Spleen (tissue), 11 donors: ENCODE measurements around the gene SLC2A9. TPM values are rescaled to one million over a fixed set of nuclear protein-coding genes. Genes with fewer than 3 reads are reported as not detected.

Source experiments
- DNase-seq: peaks from one replicate; pipeline ENCODE4 v3.0.0-alpha.2; 2020
- H3K27ac ChIP-seq, 8 donors: fragments of 200-600 bp; sonication (generic) in 7 of 8; 1 replicate in 4 of 8; 2 replicates in 4 of 8; pipeline versions ENCODE4 v1.5.0 to v1.8.0; 2016 to 2021; ENCODE audit warnings: inconsistent platforms in 4 of 8, mild to moderate bottlenecking in 4 of 8, moderate library complexity in 1 of 8
- H3K27me3 ChIP-seq, 7 donors: fragments of 200-600 bp; sonication (generic) in 6 of 7; replicated peaks in 1 of 7; 1 replicate in 4 of 7; 2 replicates in 3 of 7; pipeline versions ENCODE4 v1.5.0 to v1.8.0; 2016 to 2021; ENCODE audit warnings: inconsistent platforms in 3 of 7, mild to moderate bottlenecking in 1 of 7
- H3K36me3 ChIP-seq, 6 donors: fragments of 200-600 bp; sonication (generic) in 5 of 6; 1 replicate in 4 of 6; 2 replicates in 2 of 6; pipeline versions ENCODE4 v1.5.0 to v1.8.0; 2016 to 2021; ENCODE audit warnings: inconsistent platforms in 2 of 6
- H3K4me1 ChIP-seq, 6 donors: fragments of 200-600 bp; sonication (generic) in 5 of 6; 1 replicate in 3 of 6; 2 replicates in 3 of 6; pipeline versions ENCODE4 v1.5.0 to v1.8.0; 2016 to 2021; ENCODE audit warnings: inconsistent platforms in 3 of 6
- H3K4me3 ChIP-seq, 8 donors: fragments of 200-600 bp; sonication (generic) in 7 of 8; 1 replicate in 4 of 8; 2 replicates in 4 of 8; pipeline versions ENCODE4 v1.5.0 to v1.8.0; 2016 to 2021; ENCODE audit warnings: inconsistent platforms in 4 of 8, mild to moderate bottlenecking in 4 of 8, moderate library complexity in 2 of 8
- H3K9me3 ChIP-seq, 8 donors: fragments of 200-600 bp; sonication (generic) in 7 of 8; 1 replicate in 4 of 8; 2 replicates in 4 of 8; pipeline versions ENCODE4 v1.5.0 to v1.8.0; 2016 to 2021; ENCODE audit warnings: inconsistent platforms in 4 of 8
- POLR2A ChIP-seq, 3 donors: fragments of 450-650 bp; IDR thresholded peaks; one replicate each; pipeline ENCODE4 v1.5.1; 2017; ENCODE audit warnings: antibody characterized with exemption in 3 of 3, mild to moderate bottlenecking in 1 of 3
- POLR2AphosphoS5 ChIP-seq, 3 donors: sonication (generic); formaldehyde crosslinking; IDR thresholded peaks; one replicate each; pipeline ENCODE4 v1.5.1; 2017; ENCODE audit warnings: antibody characterized with exemption in 3 of 3
- WGBS, 5 donors: extraction: QIAGEN DNeasy Blood & Tissue Kit in 3 of 5; methylation state at CpG; one replicate each; pipeline versions ENCODE4 v1.1.5 to v1.1.7; 2013 to 2018; 5-methylcytosine and 5-hydroxymethylcytosine counted together
- intact Hi-C: fragments of 100-400 bp; cut with DNase I; formaldehyde crosslinking; loops from one replicate; pipeline ENCODE4 v1.15.0; 2023; ENCODE audit warnings: low total_unique reads
- polyA plus RNA-seq, 3 donors: library from polyadenylated mRNA; stranded (reverse); fragments of 200-250 nt; gene quantifications; one replicate each; pipeline ENCODE4 v1.2.1, GENCODE V29; 2013
- total RNA-seq, 7 donors: library from RNA; depleted of rRNA in 3 of 7; stranded (reverse); fragments of >200 nt in 3 of 7; fragmentation: NEBNext Ultra II Directional in 4 of 7; extraction: Animal tissue kit (Norgen Biotek cat#: 25700) in 4 of 7; gene quantifications; one replicate each; pipeline versions ENCODE4 v1.1.0 to v1.2.1, GENCODE V29; 2016 to 2021
- TF ChIP-seq, protein P1 (sequence below), 11 experiments: fragments of 200-600 bp in 7 of 11; fragments of 450-650 bp in 4 of 11; sonication (generic) in 4 of 11; IDR thresholded peaks in 8 of 11; conservative IDR thresholded peaks in 3 of 11; 1 replicate in 7 of 11; 2 replicates in 4 of 11; pipeline versions ENCODE4 v1.4.0 to v1.8.0; 2016 to 2021; ENCODE audit warnings: antibody characterized with exemption in 11 of 11, inconsistent platforms in 4 of 11, mild to moderate bottlenecking in 1 of 11
- donor health status: healthy with polysubstance abuse.
- donor health status: DM: no; HTN: no; CAD: no; lungs with moderate emphysema.
- donor health status: DM: no; HTN: no; CAD: no.
- donor health status: Bipolar disorder and iron deficiency.
- donor health status: healthy.
- donor health status: DM: no; HTN: no; CAD: no.
- donor health status: DM: yes; HTN: yes; CAD: no.

The SLC2A9 gene
- total and polyA plus RNA-seq, 10 donors: 1.2 to 8.8 (median 5.3) TPM

DNA sequence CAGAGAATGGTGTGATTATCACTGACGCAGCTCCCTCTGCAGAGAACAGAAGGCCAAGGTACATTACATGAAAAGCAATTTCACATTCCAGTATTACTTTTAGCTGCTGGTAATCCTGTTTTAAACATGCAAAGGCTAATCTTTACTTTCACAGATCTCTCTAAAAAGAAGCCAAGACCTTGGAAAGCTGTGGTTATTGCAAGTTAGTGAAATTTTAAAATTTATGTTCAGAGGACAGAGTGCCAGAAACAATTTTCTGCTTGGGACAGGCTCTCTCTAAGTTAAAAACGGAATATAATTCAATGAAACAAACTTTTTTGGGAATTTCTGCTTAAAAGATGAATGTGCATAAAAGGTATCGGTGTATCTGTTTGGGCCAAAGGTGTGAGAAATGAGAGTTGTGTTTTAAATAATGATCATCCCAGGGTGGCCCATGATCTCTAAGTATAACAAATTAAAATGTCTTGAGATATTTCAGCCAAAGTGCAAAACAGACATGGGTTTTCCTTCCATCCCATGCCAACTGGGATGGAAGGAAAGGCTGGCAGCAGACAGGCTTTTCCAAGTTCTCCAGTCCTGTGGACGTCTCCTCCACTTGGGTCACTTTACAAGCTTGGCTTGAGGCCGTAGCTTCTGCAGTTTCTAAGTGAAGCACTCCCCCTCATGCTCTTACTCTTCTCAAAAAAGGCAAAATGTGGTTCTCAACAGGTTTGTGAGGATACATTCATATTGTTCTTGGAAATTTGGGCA is 121.8 kb downstream of the SLC2A9 start:
- no peaks in the 10 kb centered on the region for H3K27me3 ChIP-seq
- H3K36me3 ChIP-seq: no peaks in the 10 kb centered on the region
- DNase-seq: no peak
- no peak overlapping the region for H3K4me3 ChIP-seq
- H3K27ac ChIP-seq: no peak overlapping the region
- H3K4me1 ChIP-seq: no peaks in the 10 kb centered on the region
- intact Hi-C loops: no loop called here
- no peak for TF ChIP-seq POLR2A (IDR thresholded peaks at IDR 0.05)
- TF ChIP-seq, protein P1, sequence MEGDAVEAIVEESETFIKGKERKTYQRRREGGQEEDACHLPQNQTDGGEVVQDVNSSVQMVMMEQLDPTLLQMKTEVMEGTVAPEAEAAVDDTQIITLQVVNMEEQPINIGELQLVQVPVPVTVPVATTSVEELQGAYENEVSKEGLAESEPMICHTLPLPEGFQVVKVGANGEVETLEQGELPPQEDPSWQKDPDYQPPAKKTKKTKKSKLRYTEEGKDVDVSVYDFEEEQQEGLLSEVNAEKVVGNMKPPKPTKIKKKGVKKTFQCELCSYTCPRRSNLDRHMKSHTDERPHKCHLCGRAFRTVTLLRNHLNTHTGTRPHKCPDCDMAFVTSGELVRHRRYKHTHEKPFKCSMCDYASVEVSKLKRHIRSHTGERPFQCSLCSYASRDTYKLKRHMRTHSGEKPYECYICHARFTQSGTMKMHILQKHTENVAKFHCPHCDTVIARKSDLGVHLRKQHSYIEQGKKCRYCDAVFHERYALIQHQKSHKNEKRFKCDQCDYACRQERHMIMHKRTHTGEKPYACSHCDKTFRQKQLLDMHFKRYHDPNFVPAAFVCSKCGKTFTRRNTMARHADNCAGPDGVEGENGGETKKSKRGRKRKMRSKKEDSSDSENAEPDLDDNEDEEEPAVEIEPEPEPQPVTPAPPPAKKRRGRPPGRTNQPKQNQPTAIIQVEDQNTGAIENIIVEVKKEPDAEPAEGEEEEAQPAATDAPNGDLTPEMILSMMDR (IDR thresholded peaks at IDR 0.05 in 8 of 11, conservative IDR thresholded peaks at IDR 0.05 in 3 of 11): no peak
- TF ChIP-seq POLR2AphosphoS5 (IDR thresholded peaks at IDR 0.05): no peak
- H3K9me3 ChIP-seq: no peaks in the 10 kb centered on the region
- WGBS, 5 donors: 76 to 88% (median 79%) methylated on average over 5 of the region's 5 CpGs

DNA sequence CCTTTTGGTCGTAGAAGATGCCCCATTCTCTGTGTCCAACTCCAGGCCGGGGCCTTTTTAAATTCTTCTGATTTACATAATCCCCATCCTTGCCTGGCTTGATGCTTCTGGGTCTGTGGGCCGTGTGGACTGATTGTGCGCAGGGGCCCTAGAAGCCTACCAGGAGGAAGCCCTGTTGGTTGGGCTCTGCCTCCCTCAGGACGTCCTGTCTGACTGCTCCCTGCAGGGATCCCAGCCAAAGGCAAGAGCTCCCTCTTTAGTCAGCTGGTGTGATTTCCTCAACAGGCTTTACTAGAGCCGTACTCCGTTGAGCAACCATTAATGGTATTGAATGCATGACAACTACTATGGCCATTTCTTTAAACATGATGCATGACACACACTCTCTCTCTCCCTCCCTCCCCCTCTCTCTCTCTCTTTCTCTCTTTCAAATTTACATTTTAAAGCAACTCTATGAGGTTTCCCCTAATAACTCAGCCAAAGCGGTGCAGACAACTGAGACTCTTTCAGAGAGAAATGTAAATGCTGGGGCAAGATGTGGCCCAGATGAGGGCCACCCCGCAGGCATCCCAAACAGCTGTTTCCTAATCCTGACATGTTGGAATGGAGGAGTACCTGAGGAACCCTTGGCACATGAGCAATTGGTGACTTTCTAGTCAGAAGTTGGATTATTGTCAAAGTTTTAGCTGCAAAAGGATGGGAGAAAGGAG is 122.5 kb downstream of the SLC2A9 start:
- 42 to 57% (median 54%) methylated on average over 9 of the region's 9 CpGs for WGBS, 5 donors
- intact Hi-C loops: no loop called here
- no peak overlapping the region for H3K4me3 ChIP-seq
- no peak overlapping the region for H3K27ac ChIP-seq
- H3K27me3 ChIP-seq: peaks cover 0 to 2% (median 0%) of the 10 kb centered on the region in 7 donors
- no peaks in the 10 kb centered on the region for H3K4me1 ChIP-seq
- no peak for DNase-seq
- no peaks in the 10 kb centered on the region for H3K36me3 ChIP-seq
- TF ChIP-seq POLR2AphosphoS5 (IDR thresholded peaks at IDR 0.05) (no peak), POLR2A (IDR thresholded peaks at IDR 0.05) (no peak)
- TF ChIP-seq, protein P1 (IDR thresholded peaks at IDR 0.05 in 8 of 11, conservative IDR thresholded peaks at IDR 0.05 in 3 of 11): no peak
- H3K9me3 ChIP-seq: no peaks in the 10 kb centered on the region

DNA sequence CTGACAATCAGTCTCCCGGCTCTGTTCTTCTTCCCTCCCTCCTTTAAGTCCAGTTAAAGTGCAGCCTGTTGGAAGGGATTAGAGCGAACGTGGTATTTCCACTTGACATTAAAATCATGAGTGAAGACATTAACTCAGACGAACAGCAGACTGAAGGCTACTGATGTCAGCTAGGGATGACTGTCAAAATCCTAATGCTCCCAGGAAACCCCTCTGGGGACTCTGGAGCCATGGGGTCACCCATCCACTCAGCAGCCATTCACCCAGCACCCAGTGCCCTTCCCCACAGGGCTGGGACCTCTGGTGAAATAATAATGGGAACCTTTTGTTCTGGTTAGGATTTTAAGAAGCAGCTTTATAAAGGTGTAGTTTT is 126.0 kb downstream of the SLC2A9 start:
- H3K4me1 ChIP-seq: peaks cover 0 to 7% (median 0%) of the 10 kb centered on the region in 6 donors
- no peak overlapping the region for H3K4me3 ChIP-seq
- no peak for TF ChIP-seq POLR2A (IDR thresholded peaks at IDR 0.05)
- H3K36me3 ChIP-seq: no peaks in the 10 kb centered on the region
- peaks cover 0 to 14% (median 0%) of the 10 kb centered on the region in 7 donors for H3K27me3 ChIP-seq
- H3K9me3 ChIP-seq: no peaks in the 10 kb centered on the region
- intact Hi-C loops: no loop called here
- H3K27ac ChIP-seq: no peak overlapping the region
- 71 to 83% (median 78%) methylated on average over 4 of the region's 4 CpGs for WGBS, 5 donors
- no peak for DNase-seq

DNA sequence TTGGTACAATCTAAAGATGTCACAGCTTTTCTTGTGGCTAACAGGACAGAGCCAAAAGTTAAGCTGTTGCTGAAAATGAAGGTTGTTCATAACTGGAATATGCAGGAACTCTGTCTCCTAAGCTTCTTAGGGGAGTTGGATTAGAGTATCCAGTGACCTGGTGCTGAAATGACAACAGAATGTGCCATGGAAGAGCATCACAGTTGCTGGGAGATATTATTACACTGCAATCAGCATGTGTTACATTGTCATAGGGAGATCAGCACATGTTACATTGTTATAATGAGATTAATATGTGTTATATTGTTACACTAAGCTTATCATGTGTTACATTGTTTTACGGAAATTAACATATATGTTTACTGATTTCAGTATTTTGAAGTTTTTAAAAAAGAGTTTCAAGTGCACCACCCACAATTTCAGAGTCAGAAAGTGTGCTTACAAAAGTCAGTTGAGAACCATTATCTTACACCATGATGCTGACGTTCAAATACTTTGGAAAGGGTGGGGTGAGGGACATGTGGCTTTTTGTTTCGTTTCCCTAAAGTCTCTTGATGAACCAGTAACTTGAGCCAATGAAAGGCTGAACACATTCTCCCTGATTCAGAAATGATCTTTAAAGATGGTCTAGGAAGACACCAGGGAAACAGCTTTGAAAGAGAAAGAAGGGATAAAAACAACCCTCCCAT is 126.5 kb downstream of the SLC2A9 start:
- intact Hi-C loops: no loop called here
- H3K4me3 ChIP-seq: no peak overlapping the region
- no peaks in the 10 kb centered on the region for H3K36me3 ChIP-seq
- H3K27ac ChIP-seq: no peak overlapping the region
- no peaks in the 10 kb centered on the region for H3K9me3 ChIP-seq
- 66 to 83% (median 78%) methylated on average over 3 of the region's 3 CpGs for WGBS, 5 donors
- peaks cover 0 to 16% (median 0%) of the 10 kb centered on the region in 7 donors for H3K27me3 ChIP-seq
- DNase-seq: no peak
- TF ChIP-seq POLR2A (IDR thresholded peaks at IDR 0.05) (no peak), POLR2AphosphoS5 (IDR thresholded peaks at IDR 0.05) (no peak)
- TF ChIP-seq, protein P1 (IDR thresholded peaks at IDR 0.05 in 8 of 11, conservative IDR thresholded peaks at IDR 0.05 in 3 of 11): no peak
- peaks cover 0 to 7% (median 0%) of the 10 kb centered on the region in 6 donors for H3K4me1 ChIP-seq
